H1 (cell line): ENCODE measurements around the gene RING1. TPM values are rescaled to one million over a fixed set of nuclear protein-coding genes. Genes with fewer than 3 reads are reported as not detected.

Experiments
- CTCF ChIA-PET: fragments of 300-600 bp; sonication (Branson Sonifier 250); formaldehyde crosslinking; loops from one replicate; lab custom pipeline; 2021; ENCODE audit not compliant: partially characterized antibody; lab: Charles Lee
- POLR2A ChIA-PET: fragments of 300-600 bp; sonication (Branson Sonifier 250); formaldehyde crosslinking; loops from one replicate; lab custom pipeline; 2021; ENCODE audit warnings: inconsistent platforms; ENCODE audit not compliant: partially characterized antibody; lab: Charles Lee
- DNase-seq, 2 experiments: peaks; one replicate each; pipeline versions ENCODE4 v3.0.0 to v3.0.0-alpha.2; 2010 to 2022; ENCODE audit warnings: low spot score in 2 of 2, low read depth in 1 of 2, mixed read lengths in 1 of 2
- FAIRE-seq: peaks from 2 replicates; lab custom pipeline; 2011; peaks lifted over from hg19 to GRCh38; lab: Jason Lieb, UNC
- H2AFZ ChIP-seq: 2 replicates; pipeline ENCODE4 v1.8.1; 2012; ENCODE audit warnings: low read length, inconsistent platforms
- H2AK5ac ChIP-seq: 2 replicates; pipeline ENCODE4 v1.6.1; 2013; ENCODE audit warnings: low read depth, low read length
- H2BK120ac ChIP-seq: replicated peaks from 2 replicates; pipeline ENCODE3; 2013; ENCODE audit warnings: low read depth, low read length, inconsistent platforms
- H2BK12ac ChIP-seq: 2 replicates; pipeline ENCODE4 v1.6.1; 2013; ENCODE audit warnings: low read depth, low read length
- H2BK15ac ChIP-seq: 2 replicates; pipeline ENCODE4 v1.6.1; 2013; ENCODE audit warnings: low read length
- H2BK20ac ChIP-seq: 2 replicates; pipeline ENCODE4 v1.6.1; 2013; ENCODE audit warnings: low read length
- H2BK5ac ChIP-seq: 2 replicates; pipeline ENCODE4 v1.6.1; 2013; ENCODE audit warnings: low read depth, low read length
- H3K14ac ChIP-seq: 2 replicates; pipeline ENCODE4 v1.6.1; 2013; ENCODE audit warnings: inconsistent platforms; ENCODE audit not compliant: insufficient read length
- H3K18ac ChIP-seq: 2 replicates; pipeline ENCODE4 v1.6.1; 2013; ENCODE audit warnings: low read length; ENCODE audit errors: extremely low read depth
- H3K23ac ChIP-seq: 2 replicates; pipeline ENCODE4 v1.6.1; 2013; ENCODE audit warnings: inconsistent platforms; ENCODE audit not compliant: insufficient read length
- H3K23me2 ChIP-seq: 2 replicates; pipeline ENCODE4 v1.6.1; 2013; ENCODE audit warnings: low read depth, low read length
- H3K27ac ChIP-seq: 2 replicates; pipeline ENCODE4 v1.6.1; 2011; ENCODE audit warnings: low read depth, low read length, inconsistent platforms
- H3K27me3 ChIP-seq, 4 experiments: replicated peaks in 1 of 4; 1 replicate in 1 of 4; 2 replicates in 3 of 4; pipeline versions ENCODE4 v1.6.1 to v1.8.1; 2011 to 2013; ENCODE audit warnings: low read length in 3 of 4, mild to moderate bottlenecking in 3 of 4, inconsistent platforms in 2 of 4, mixed read lengths in 2 of 4, moderate library complexity in 1 of 4; ENCODE audit not compliant: control insufficient read depth in 3 of 4, insufficient read depth in 3 of 4; ENCODE audit errors: extremely low read depth in 1 of 4
- H3K36me3 ChIP-seq, 4 experiments: 2 replicates each; pipeline versions ENCODE4 v1.6.1 to v1.8.1; 2011 to 2013; ENCODE audit warnings: mild to moderate bottlenecking in 4 of 4, low read length in 3 of 4, moderate library complexity in 2 of 4, control low read depth in 1 of 4, inconsistent platforms in 1 of 4; ENCODE audit not compliant: insufficient read depth in 4 of 4, control insufficient read depth in 2 of 4
- H3K4ac ChIP-seq: replicated peaks from 2 replicates; pipeline ENCODE3; 2013; ENCODE audit warnings: low read length, low read depth, mixed read lengths, inconsistent platforms; ENCODE audit not compliant: insufficient read length
- H3K4me1 ChIP-seq, 4 experiments: replicated peaks in 1 of 4; 1 replicate in 1 of 4; 2 replicates in 3 of 4; pipeline versions ENCODE4 v1.6.1 to v1.8.1; 2011 to 2013; ENCODE audit warnings: low read length in 3 of 4, inconsistent platforms in 2 of 4, mixed read lengths in 1 of 4; ENCODE audit not compliant: insufficient read depth in 4 of 4, control insufficient read depth in 3 of 4
- H3K4me2 ChIP-seq, 2 experiments: 2 replicates each; pipeline versions ENCODE4 v1.6.1 to v1.8.1; 2011 to 2013; ENCODE audit warnings: low read depth in 2 of 2, low read length in 2 of 2, control low read depth in 1 of 2, inconsistent platforms in 1 of 2, mild to moderate bottlenecking in 1 of 2; ENCODE audit not compliant: insufficient read depth in 1 of 2
- H3K4me3 ChIP-seq, 4 experiments: fragments of 200-600, 300-600 bp in 1 of 4; sonication (generic), shearing (Covaris generic), sonication (Bioruptor Twin) in 1 of 4; 2 replicates each; pipeline versions ENCODE4 v1.5.1 to v1.8.1; 2011 to 2016; ENCODE audit warnings: low read length in 4 of 4, low read depth in 3 of 4, control low read depth in 2 of 4, inconsistent platforms in 2 of 4, mild to moderate bottlenecking in 2 of 4, mixed read lengths in 1 of 4, moderate library complexity in 1 of 4; ENCODE audit not compliant: insufficient read depth in 2 of 4; ENCODE audit errors: extremely low read depth in 1 of 4
- H3K56ac ChIP-seq: replicated peaks from 2 replicates; pipeline ENCODE3; 2013; ENCODE audit warnings: low read depth, mild to moderate bottlenecking, mixed read lengths, low read length, inconsistent platforms; ENCODE audit not compliant: insufficient read length
- H3K79me1 ChIP-seq: 2 replicates; pipeline ENCODE4 v1.6.1; 2013; ENCODE audit warnings: low read depth, low read length, control low read depth
- H3K79me2 ChIP-seq, 2 experiments: 2 replicates each; pipeline versions ENCODE4 v1.6.1 to v1.8.1; 2012 to 2013; ENCODE audit warnings: low read length in 2 of 2, mild to moderate bottlenecking in 2 of 2, inconsistent platforms in 1 of 2; ENCODE audit not compliant: insufficient read depth in 2 of 2, control insufficient read depth in 1 of 2
- H3K9ac ChIP-seq, 4 experiments: replicated peaks in 1 of 4; 1 replicate in 1 of 4; 2 replicates in 3 of 4; pipeline versions ENCODE4 v1.6.1 to v1.8.1; 2011 to 2013; ENCODE audit warnings: low read depth in 3 of 4, low read length in 3 of 4, control low read depth in 2 of 4, mild to moderate bottlenecking in 2 of 4, moderate library complexity in 2 of 4, inconsistent platforms in 1 of 4; ENCODE audit errors: extremely low read depth in 1 of 4
- H3K9me3 ChIP-seq, 2 experiments: 2 replicates each; pipeline versions ENCODE4 v1.6.1 to v1.8.1; 2012 to 2013; ENCODE audit warnings: mild to moderate bottlenecking in 2 of 2, moderate library complexity in 2 of 2, control low read depth in 1 of 2, inconsistent platforms in 1 of 2, low read depth in 1 of 2, low read length in 1 of 2, mixed read lengths in 1 of 2; ENCODE audit not compliant: insufficient read depth in 2 of 2
- H4K20me1 ChIP-seq, 2 experiments: replicated peaks in 1 of 2; 2 replicates each; pipeline versions ENCODE3 to v1.8.1; 2011 to 2013; ENCODE audit warnings: inconsistent platforms in 2 of 2, low read length in 2 of 2, mild to moderate bottlenecking in 1 of 2; ENCODE audit not compliant: insufficient read depth in 2 of 2, control insufficient read depth in 1 of 2
- H4K5ac ChIP-seq: 2 replicates; pipeline ENCODE4 v1.6.1; 2013; ENCODE audit warnings: low read length, low read depth, mixed read lengths, inconsistent platforms; ENCODE audit not compliant: insufficient read length
- H4K8ac ChIP-seq: 2 replicates; pipeline ENCODE4 v1.8.0; 2013; ENCODE audit warnings: mild to moderate bottlenecking, moderate library complexity, low read length, inconsistent platforms; ENCODE audit not compliant: insufficient read depth; ENCODE audit errors: extremely low read depth
- H4K91ac ChIP-seq: replicated peaks from 2 replicates; pipeline ENCODE3; 2013; ENCODE audit warnings: low read length, mixed read lengths, inconsistent platforms; ENCODE audit not compliant: insufficient read length
- EZH2 ChIP-seq: fragments of 200-600 bp; sonication (generic); IDR thresholded peaks from 2 replicates; pipeline ENCODE4 v1.7.1; 2012; ENCODE audit warnings: low read depth, mild to moderate bottlenecking, moderate library complexity, low read length, inconsistent platforms; ENCODE audit not compliant: severe bottlenecking
- GABPA ChIP-seq: IDR thresholded peaks from 2 replicates; pipeline ENCODE4 v1.6.1; 2011; ENCODE audit warnings: mild to moderate bottlenecking, low read length, moderate library complexity, borderline replicate concordance; ENCODE audit not compliant: insufficient read depth
- NANOG ChIP-seq: IDR thresholded peaks from 2 replicates; pipeline ENCODE4 v1.6.1; 2011; ENCODE audit warnings: low read length, low read depth, mild to moderate bottlenecking, inconsistent platforms; ENCODE audit not compliant: insufficient read depth, poor library complexity, severe bottlenecking
- RNF2 ChIP-seq: fragments of 200-900, 300-1000 bp; sonication (generic); IDR thresholded peaks from 2 replicates; pipeline ENCODE4 v1.7.1; 2016; ENCODE audit warnings: borderline replicate concordance, low read depth, mild to moderate bottlenecking, antibody characterized with exemption, low read length; ENCODE audit not compliant: poor library complexity, severe bottlenecking; ENCODE audit errors: missing control alignments
- SRF ChIP-seq: IDR thresholded peaks from 2 replicates; pipeline ENCODE4 v1.6.1; 2011; ENCODE audit warnings: mild to moderate bottlenecking, low read depth, low read length, moderate library complexity
- WGBS, 2 experiments: shearing (Covaris generic) in 1 of 2; methylation state at CpG; one replicate each; pipeline versions ENCODE4 v1.1.6 to v1.1.7; 2013 to 2015; ENCODE audit warnings: low lambda C conversion rate in 2 of 2, mixed read lengths in 2 of 2, inconsistent platforms in 1 of 2, low coverage in 1 of 2, missing lambda C conversion rate in 1 of 2; ENCODE audit not compliant: insufficient replicate concordance in 2 of 2, insufficient coverage in 1 of 2, insufficient read length in 1 of 2; ENCODE audit errors: extremely low coverage in 1 of 2, missing lambda C conversion rate in 1 of 2; 5-methylcytosine and 5-hydroxymethylcytosine counted together
- polyA plus RNA-seq, 7 experiments: library from polyadenylated mRNA; depleted of rRNA in 3 of 7; stranded (reverse) in 5 of 7; unstranded in 2 of 7; fragments of >200 nt in 5 of 7; fragments of 200-250 nt in 2 of 7; gene quantifications; 1 replicate in 5 of 7; 2 replicates in 1 of 7; 4 replicates in 1 of 7; pipeline versions ENCODE4 v1.2.1 to v1.2.3, GENCODE V29; 2011 to 2013; ENCODE audit warnings: missing spikeins in 2 of 7, mixed read lengths in 2 of 7
- total RNA-seq: library from RNA; stranded (reverse); fragmentation: NEBNext Ultra II Directional; extraction: Animal tissue kit (Norgen Biotek cat#: 25700); gene quantifications from 2 replicates; pipeline ENCODE4 v1.2.1, GENCODE V29; 2021
- TF ChIP-seq, protein P1 (sequence below): IDR thresholded peaks from 2 replicates; pipeline ENCODE4 v1.6.1; 2012; ENCODE audit warnings: inconsistent platforms
- TF ChIP-seq, protein P2 (sequence below): IDR thresholded peaks from 2 replicates; pipeline ENCODE4 v1.6.1; 2011; ENCODE audit warnings: low read depth, mild to moderate bottlenecking, low read length; ENCODE audit not compliant: insufficient read depth

The RING1 gene
- total and polyA plus RNA-seq, 2 of the 8 experiments (the other 6 are each of a cell fraction or from before 2014, with no cell fraction given) = 16.4 to 26.0 TPM

DNA sequence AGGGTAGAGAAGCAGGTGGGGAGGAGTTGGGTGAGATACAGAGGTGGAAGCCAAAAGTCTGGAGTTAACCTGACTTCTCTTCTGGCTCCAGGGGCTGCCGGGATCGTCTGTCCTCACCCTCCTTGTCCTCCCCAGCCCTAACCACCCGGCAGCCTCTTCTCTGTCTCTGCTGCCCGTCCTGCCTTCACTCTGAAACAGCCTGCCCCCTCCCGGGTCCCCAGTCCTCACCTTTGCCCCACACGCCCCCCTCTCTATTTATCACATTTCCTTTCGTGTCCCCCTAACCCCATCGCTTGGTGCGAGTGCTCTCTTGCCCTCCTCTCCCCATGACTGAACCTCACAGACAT, 5.7 kb downstream of the RING1 start:
- FAIRE-seq = no peak
- Histone ChIP-seq H3K36me3 (peaks cover 2 to 7% (median 4%) of the 10 kb centered on the region in 4 experiments; a peak in 3 of 8 replicates), H2AK5ac (no peak overlapping the region), H3K79me1 (no peaks in the 10 kb centered on the region; the same call in 1 of the 2 replicates), H3K4me2 (peak overlapping the region; percentile 83 to 95), H3K4ac (no peak overlapping the region), H2BK12ac (no peak overlapping the region), H3K18ac (no peak overlapping the region; the same call in 1 of the 2 replicates), H3K9me3 (no peaks in the 10 kb centered on the region), H3K4me3 (peak overlapping the region in 3 of 4 experiments; percentile 50 to 72 (median 70); a peak in 7 of 8 replicates), H3K23me2 (peaks cover 11% of the 10 kb centered on the region; the same call in 1 of the 2 replicates), H4K8ac (no peak overlapping the region), H2BK120ac (no peak overlapping the region), H3K79me2 (no peaks in the 10 kb centered on the region), H3K27ac (no peak overlapping the region), H2BK20ac (no peak overlapping the region), H4K91ac (no peak overlapping the region), H3K4me1 (peaks cover 0 to 13% (median 3%) of the 10 kb centered on the region in 4 experiments; a peak in 6 of 7 replicates), H2AFZ (no peak overlapping the region), H3K27me3 (peaks cover 38 to 76% (median 73%) of the 10 kb centered on the region in 4 experiments), H4K20me1 (peaks cover 2 to 14% of the 10 kb centered on the region in 2 experiments), H4K5ac (no peak overlapping the region), H2BK5ac (no peak overlapping the region), H3K23ac (no peak overlapping the region), H3K9ac (peak overlapping the region in 1 of 4 experiments; percentile 43; a peak in 1 of 7 replicates), H3K14ac (no peak overlapping the region), H3K56ac (no peak overlapping the region), H2BK15ac (no peak overlapping the region)
- WGBS, 2 experiments = 26% methylated on average over 8 of the region's 9 CpGs; no CpG with 5 or more reads in 1 of the 2 experiments
- no peak for DNase-seq
- TF ChIP-seq, protein P1, sequence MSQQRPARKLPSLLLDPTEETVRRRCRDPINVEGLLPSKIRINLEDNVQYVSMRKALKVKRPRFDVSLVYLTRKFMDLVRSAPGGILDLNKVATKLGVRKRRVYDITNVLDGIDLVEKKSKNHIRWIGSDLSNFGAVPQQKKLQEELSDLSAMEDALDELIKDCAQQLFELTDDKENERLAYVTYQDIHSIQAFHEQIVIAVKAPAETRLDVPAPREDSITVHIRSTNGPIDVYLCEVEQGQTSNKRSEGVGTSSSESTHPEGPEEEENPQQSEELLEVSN = no peak
- TF ChIP-seq GABPA (no peak), RNF2 (peak; percentile 0), NANOG (no peak), SRF (no peak), EZH2 (peak; percentile 7)
- TF ChIP-seq, protein P2, sequence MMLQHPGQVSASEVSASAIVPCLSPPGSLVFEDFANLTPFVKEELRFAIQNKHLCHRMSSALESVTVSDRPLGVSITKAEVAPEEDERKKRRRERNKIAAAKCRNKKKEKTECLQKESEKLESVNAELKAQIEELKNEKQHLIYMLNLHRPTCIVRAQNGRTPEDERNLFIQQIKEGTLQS = no peak
- POLR2A ChIA-PET = no interaction called here
- CTCF ChIA-PET = no interaction called here
